WERI-Rb-1 (cell line): ENCODE results near the gene CPNE9.

Source experiments
- DNase-seq: peaks from one replicate; pipeline ENCODE4 v3.0.0-alpha.2; 2020
- H3K27ac ChIP-seq: fragments of 250-450 bp; sonication (Bioruptor Pico); 2 replicates; pipeline ENCODE4 v1.5.1; 2020; ENCODE audit warnings: mild to moderate bottlenecking, moderate library complexity
- H3K27me3 ChIP-seq: fragments of 250-450 bp; sonication (Bioruptor Pico); 2 replicates; pipeline ENCODE4 v1.5.1; 2021; ENCODE audit warnings: mild to moderate bottlenecking, low read depth, moderate library complexity; ENCODE audit not compliant: insufficient read depth, severe bottlenecking
- H3K36me3 ChIP-seq: fragments of 250-450 bp; sonication (Bioruptor Pico); 2 replicates; pipeline ENCODE4 v1.5.1; 2020; ENCODE audit warnings: mild to moderate bottlenecking, moderate library complexity
- H3K4me3 ChIP-seq: 2 replicates; pipeline ENCODE4 v1.5.1; 2011; ENCODE audit warnings: low read depth, mild to moderate bottlenecking, control low read depth, low read length
- H3K9me3 ChIP-seq: fragments of 250-450 bp; sonication (Bioruptor Pico); 2 replicates; pipeline ENCODE4 v1.5.1; 2021; ENCODE audit warnings: mild to moderate bottlenecking, moderate library complexity; ENCODE audit not compliant: severe bottlenecking
- CTCF ChIP-seq: IDR thresholded peaks from 2 replicates; pipeline ENCODE4 v1.5.1; 2011; ENCODE audit warnings: low read depth, mild to moderate bottlenecking, control low read depth, inconsistent platforms, low read length

Gene CPNE9

GRCh38 chr3:9703736-9704346 is at the start of gene CPNE9:
CPNE9 (plus strand) TSS chr3:9703833; CDS start chr3:9703997, 164 bp downstream.
- Histone ChIP-seq H3K27ac (no peak within 1 kb of the TSS), H3K9me3 (no peaks in the 10 kb centered on the region), H3K36me3 (peaks cover 3% of the 10 kb centered on the region), H3K27me3 (no peaks in the 10 kb centered on the region), H3K4me3 (peak within 1 kb of the TSS; percentile 45)
- peak; percentile 51 for DNase-seq
- no peak for TF ChIP-seq CTCF

GRCh38 chr3:9659849-9660248 is 43.8 kb upstream of the CPNE9 start:
- no peak overlapping the region for H3K4me3 ChIP-seq
- no peak for TF ChIP-seq CTCF
- no peaks in the 10 kb centered on the region for H3K9me3 ChIP-seq
- no peak overlapping the region for H3K27ac ChIP-seq
- no peaks in the 10 kb centered on the region for H3K27me3 ChIP-seq
- no peak for DNase-seq
- peaks cover 32% of the 10 kb centered on the region for H3K36me3 ChIP-seq

- H3K4me3 ChIP-seq = no peak overlapping the region
- H3K27me3 ChIP-seq = no peaks in the 10 kb centered on the region
- no peak for DNase-seq
- TF ChIP-seq CTCF = no peak
- peaks cover 26% of the 10 kb centered on the region for H3K36me3 ChIP-seq
- H3K9me3 ChIP-seq = no peaks in the 10 kb centered on the region
- no peak overlapping the region for H3K27ac ChIP-seq
These were observed 42.7 kb upstream of the CPNE9 start for GRCh38 chr3:9660972-9661371.

- peaks cover 24% of the 10 kb centered on the region for H3K36me3 ChIP-seq
- DNase-seq = no peak
- no peaks in the 10 kb centered on the region for H3K27me3 ChIP-seq
- no peak for TF ChIP-seq CTCF
- no peak overlapping the region for H3K27ac ChIP-seq
- H3K4me3 ChIP-seq = no peak overlapping the region
- H3K9me3 ChIP-seq = no peaks in the 10 kb centered on the region
These were observed 39.4 kb upstream of the CPNE9 start for GRCh38 chr3:9664119-9664751.

GRCh38 chr3:9666704-9667445 is 36.8 kb upstream of the CPNE9 start:
- no peaks in the 10 kb centered on the region for H3K27me3 ChIP-seq
- no peaks in the 10 kb centered on the region for H3K9me3 ChIP-seq
- H3K36me3 ChIP-seq = peaks cover 36% of the 10 kb centered on the region
- DNase-seq = no peak
- no peak for TF ChIP-seq CTCF
- no peak overlapping the region for H3K4me3 ChIP-seq
- H3K27ac ChIP-seq = no peak overlapping the region
